Heart right ventricle (tissue), 16 donors: Measurements from ENCODE around the gene GGT7. TPM values are rescaled to one million over a fixed set of nuclear protein-coding genes. Genes with fewer than 3 reads are reported as not detected.

Source experiments
- ATAC-seq, 8 donors: fragments of 200-7000 bp; cut with Tn5 transposase; one replicate each; pipeline ENCODE4 v1.9.1; 2020; ENCODE audit warnings: mild to moderate bottlenecking in 8 of 8, moderate library complexity in 8 of 8, moderate number of reproducible peaks in 1 of 8
- DNase-seq, 2 donors: peaks; one replicate each; pipeline ENCODE4 v3.0.0-alpha.2; 2020
- H3K27ac ChIP-seq, 10 donors: fragments of 200-600 bp; sonication (generic) in 2 of 10; one replicate each; pipeline versions ENCODE4 v1.5.0 to v1.8.0; 2020 to 2022; ENCODE audit warnings: mild to moderate bottlenecking in 3 of 10
- H3K27me3 ChIP-seq, 7 donors: fragments of 200-600 bp; one replicate each; pipeline ENCODE4 v1.8.0; 2021 to 2022; ENCODE audit warnings: mild to moderate bottlenecking in 2 of 7
- H3K36me3 ChIP-seq, 9 donors: fragments of 200-600 bp; sonication (generic) in 1 of 9; one replicate each; pipeline versions ENCODE4 v1.5.0 to v1.8.0; 2020 to 2022; ENCODE audit warnings: mild to moderate bottlenecking in 2 of 9
- H3K4me1 ChIP-seq, 9 donors: fragments of 200-600 bp; sonication (generic) in 1 of 9; one replicate each; pipeline versions ENCODE4 v1.5.0 to v1.8.0; 2020 to 2022; ENCODE audit warnings: mild to moderate bottlenecking in 4 of 9
- H3K4me3 ChIP-seq, 10 donors: fragments of 200-600 bp; sonication (generic) in 2 of 10; one replicate each; pipeline versions ENCODE4 v1.5.0 to v1.8.0; 2020 to 2022; ENCODE audit warnings: mild to moderate bottlenecking in 7 of 10, moderate library complexity in 2 of 10
- H3K9me3 ChIP-seq, 11 donors: fragments of 200-600 bp in 10 of 11; sonication (generic) in 2 of 11; one replicate each; pipeline versions ENCODE4 v1.5.0 to v1.8.0; 2013 to 2022; ENCODE audit warnings: mild to moderate bottlenecking in 2 of 11, control low read depth in 1 of 11, moderate library complexity in 1 of 11
- WGBS, 2 donors: extraction: QIAGEN DNeasy Blood & Tissue Kit; methylation state at CpG; one replicate each; pipeline ENCODE4 v1.1.7; 2013; ENCODE audit warnings: inconsistent platforms in 1 of 2; 5-methylcytosine and 5-hydroxymethylcytosine counted together
- intact Hi-C, 10 donors: fragments of 100-400 bp; cut with DNase I; formaldehyde crosslinking; loops; one replicate each; pipeline versions ENCODE4 v1.11.1 to v1.14.2; 2022
- polyA plus RNA-seq, 2 donors: library from polyadenylated mRNA; stranded (reverse); fragments of 200-250 nt; gene quantifications; one replicate each; pipeline ENCODE4 v1.2.3, GENCODE V29; 2013
- total RNA-seq, 10 donors: library from RNA; stranded (reverse); fragmentation: NEBNext Ultra II Directional in 3 of 10; extraction: Animal tissue kit (Norgen Biotek cat#: 25700) in 3 of 10; gene quantifications; one replicate each; pipeline versions ENCODE4 v1.2.1 to v1.2.4, GENCODE V29; 2021 to 2023
- TF ChIP-seq, protein P1 (sequence below), 9 donors: fragments of 200-600 bp; sonication (generic) in 2 of 9; IDR thresholded peaks; one replicate each; pipeline versions ENCODE4 v1.5.0 to v1.8.0; 2021 to 2022; ENCODE audit warnings: antibody characterized with exemption in 9 of 9, mild to moderate bottlenecking in 5 of 9, moderate library complexity in 1 of 9
- donor health status: Arrhythmogenic right ventricular cardiomyopathy.
- donor health status: ischemic (EF 13 %, LVEDD 7.1; RV severe dilation, severe dysfunction).
- donor health status: healthy with polysubstance abuse.
- donor health status: DM: no; HTN: yes; CAD: no.
- donor health status: DM: no; HTN: no; CAD: no.
- donor health status: ischemic (EF 25% LVEDD 6.9; RV normal size, moderate dysfunction).
- donor health status: ischemic (EF 25% LVEDD 5.7; RV mildly dilated, moderate dysfunction).
- donor health status: healthy.
- donor health status: DM: yes; HTN: yes; CAD: no.
- donor health status: Ischemic cardiomyopathy.
- donor health status: ischemic (EF 35%, LVEDD 5.7; RV mildly dilated, moderate dysfunction).
- donor health status: nonischemic (EF 11% LVEDD 7.7; RV severe dilation, severe dysfunction).
- donor health status: DM: yes; HTN: yes; CAD: no.
- donor health status: PGD.
- donor health status: ischemic (EF 29% LVEDD 5.4; RV normal size, mild dysfunction).
- donor health status: nonischemic (EF 23%, LVEDD 6.1; RV moderate dilation, normal function).

Gene GGT7
- total and polyA plus RNA-seq, 12 donors = 8.0 to 45.4 (median 15.0) TPM

GRCh38 chr20:34863421-34863965, 9.2 kb downstream of the GGT7 start:
- 69 to 76% methylated on average over 32 of the region's 32 CpGs for WGBS, 2 donors
- H3K36me3 ChIP-seq = peaks cover 0 to 36% (median 0%) of the 10 kb centered on the region in 9 donors
- intact Hi-C loops = loop anchor here in 1 of 10 donors (10.0 kb wide), 1 partner anchor 411 kb away; the partner anchor contains the start of gene MMP24OS
- DNase-seq = no peak
- H3K27ac ChIP-seq = no peak overlapping the region
- peaks cover 0 to 10% (median 0%) of the 10 kb centered on the region in 9 donors for H3K4me1 ChIP-seq
- TF ChIP-seq, protein P1, sequence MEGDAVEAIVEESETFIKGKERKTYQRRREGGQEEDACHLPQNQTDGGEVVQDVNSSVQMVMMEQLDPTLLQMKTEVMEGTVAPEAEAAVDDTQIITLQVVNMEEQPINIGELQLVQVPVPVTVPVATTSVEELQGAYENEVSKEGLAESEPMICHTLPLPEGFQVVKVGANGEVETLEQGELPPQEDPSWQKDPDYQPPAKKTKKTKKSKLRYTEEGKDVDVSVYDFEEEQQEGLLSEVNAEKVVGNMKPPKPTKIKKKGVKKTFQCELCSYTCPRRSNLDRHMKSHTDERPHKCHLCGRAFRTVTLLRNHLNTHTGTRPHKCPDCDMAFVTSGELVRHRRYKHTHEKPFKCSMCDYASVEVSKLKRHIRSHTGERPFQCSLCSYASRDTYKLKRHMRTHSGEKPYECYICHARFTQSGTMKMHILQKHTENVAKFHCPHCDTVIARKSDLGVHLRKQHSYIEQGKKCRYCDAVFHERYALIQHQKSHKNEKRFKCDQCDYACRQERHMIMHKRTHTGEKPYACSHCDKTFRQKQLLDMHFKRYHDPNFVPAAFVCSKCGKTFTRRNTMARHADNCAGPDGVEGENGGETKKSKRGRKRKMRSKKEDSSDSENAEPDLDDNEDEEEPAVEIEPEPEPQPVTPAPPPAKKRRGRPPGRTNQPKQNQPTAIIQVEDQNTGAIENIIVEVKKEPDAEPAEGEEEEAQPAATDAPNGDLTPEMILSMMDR (IDR thresholded peaks at IDR 0.05) = no peak
- H3K27me3 ChIP-seq = no peaks in the 10 kb centered on the region
- no peak overlapping the region for H3K4me3 ChIP-seq
- ATAC-seq = peak in 2 of 8 donors; percentile 30 to 33
- H3K9me3 ChIP-seq = no peaks in the 10 kb centered on the region

DNA sequence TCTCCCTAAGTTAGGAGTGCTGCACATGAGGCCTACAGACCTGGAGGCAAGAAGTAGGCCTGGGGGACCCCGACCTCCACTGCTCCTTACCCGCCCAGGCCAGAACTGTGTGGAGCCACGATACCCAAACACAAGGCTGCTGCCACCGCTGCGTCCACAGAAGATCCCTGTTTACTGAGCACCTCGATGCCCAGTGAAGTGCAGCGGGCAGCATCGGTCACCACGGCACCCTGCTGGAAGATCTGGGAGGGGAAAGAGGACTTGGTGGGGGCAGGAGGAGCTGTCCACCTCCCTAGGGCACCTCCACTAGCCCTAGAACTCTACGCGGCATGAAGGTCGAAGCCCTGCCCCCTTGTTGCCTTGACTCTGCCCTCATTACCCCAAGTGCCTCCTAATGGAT, 9.9 kb downstream of the GGT7 start:
- Histone ChIP-seq H3K36me3 (peaks cover 0 to 43% (median 0%) of the 10 kb centered on the region in 9 donors), H3K9me3 (no peaks in the 10 kb centered on the region), H3K27me3 (no peaks in the 10 kb centered on the region), H3K27ac (no peak overlapping the region), H3K4me3 (no peak overlapping the region), H3K4me1 (peaks cover 0 to 10% (median 0%) of the 10 kb centered on the region in 9 donors)
- intact Hi-C loops = loop anchor here in 1 of 10 donors (10.0 kb wide), 1 partner anchor 412 kb away; the partner anchor contains the start of gene MMP24OS
- TF ChIP-seq, protein P1 (IDR thresholded peaks at IDR 0.05) = no peak
- ATAC-seq (peak in 1 of 8 donors; percentile 19), DNase-seq (no peak)
- WGBS, 2 donors = 92 to 95% methylated on average over 12 of the region's 12 CpGs

DNA sequence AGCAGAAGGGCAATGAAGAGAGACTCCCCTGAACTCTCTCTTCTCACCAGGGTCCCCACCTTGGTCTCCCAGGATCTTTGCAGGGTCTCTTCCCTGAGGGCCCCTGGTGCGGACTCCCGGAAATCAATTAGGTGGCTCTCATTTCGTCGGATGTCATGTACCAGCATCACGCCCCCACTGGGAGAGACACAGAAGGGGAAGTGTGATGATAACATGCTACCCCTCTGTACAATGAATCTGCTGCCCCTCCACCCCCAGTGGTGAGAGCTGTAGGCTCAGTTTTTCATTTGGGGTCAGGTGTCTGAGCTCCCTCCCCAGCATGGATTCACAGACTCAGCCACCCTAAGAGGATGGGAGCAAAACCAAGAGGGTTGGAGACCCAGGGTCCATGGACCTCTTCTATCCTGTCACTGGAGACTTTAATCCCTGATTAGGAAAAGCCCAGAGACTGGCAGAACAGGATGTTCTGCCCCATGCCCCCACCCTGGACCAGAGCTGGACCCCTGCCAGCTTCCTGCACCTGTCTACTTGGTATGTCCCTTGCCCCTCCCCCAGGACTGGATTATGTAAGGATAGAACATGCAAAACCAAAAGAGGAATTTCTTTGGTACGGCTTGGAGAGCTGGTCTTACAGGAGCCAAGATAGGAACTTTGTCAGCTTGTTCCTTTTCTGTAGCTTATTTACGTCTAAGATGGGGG, 11.1 kb downstream of the GGT7 start:
- H3K36me3 ChIP-seq = peaks cover 0 to 55% (median 0%) of the 10 kb centered on the region in 9 donors
- H3K4me3 ChIP-seq = no peak overlapping the region
- DNase-seq (no peak), ATAC-seq (no peak)
- peaks cover 0 to 10% (median 0%) of the 10 kb centered on the region in 9 donors for H3K4me1 ChIP-seq
- 84 to 87% methylated on average over 7 of the region's 7 CpGs for WGBS, 2 donors
- H3K9me3 ChIP-seq = no peaks in the 10 kb centered on the region
- TF ChIP-seq, protein P1 (IDR thresholded peaks at IDR 0.05) = no peak
- H3K27me3 ChIP-seq = no peaks in the 10 kb centered on the region
- no peak overlapping the region for H3K27ac ChIP-seq
- intact Hi-C loops = loop anchor here in 1 of 10 donors (10.0 kb wide), 1 partner anchor 413 kb away; the partner anchor contains the start of gene MMP24OS

DNA sequence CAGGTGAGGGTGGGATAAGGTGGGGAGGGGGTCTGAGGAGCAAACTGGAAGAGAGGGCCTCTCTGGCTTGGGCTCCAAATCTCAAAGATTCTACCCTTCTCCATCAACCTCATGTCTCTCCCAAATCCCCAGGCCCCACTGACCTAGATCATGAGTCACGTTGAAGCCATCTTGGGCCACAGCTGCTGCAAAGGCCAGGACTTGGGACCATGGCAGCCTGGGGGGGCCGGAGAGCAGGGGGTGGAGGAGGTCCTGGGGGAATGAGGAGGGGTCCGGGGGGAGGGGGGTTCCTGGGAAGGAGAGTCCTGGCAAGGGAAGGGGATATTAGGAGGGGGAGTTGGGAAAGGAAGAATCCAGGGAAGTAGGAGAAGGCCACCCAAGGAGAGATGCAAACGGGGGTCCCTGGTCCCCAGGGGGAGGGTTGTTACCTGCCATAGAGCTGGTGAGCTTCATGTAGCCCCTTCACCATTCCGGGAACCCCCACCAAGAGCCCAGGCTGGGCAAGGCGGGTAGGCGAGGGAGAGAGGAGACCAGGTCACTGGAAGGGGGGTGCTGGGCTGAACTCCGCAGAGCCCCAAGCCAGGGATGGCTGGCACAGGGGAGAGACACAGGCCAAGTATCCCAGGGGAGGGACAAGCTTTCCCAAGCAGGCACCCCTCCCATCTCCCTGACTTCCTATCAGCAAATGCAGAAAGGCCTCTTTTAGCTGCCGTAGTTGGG, 12.7 kb downstream of the GGT7 start:
- intact Hi-C loops = loop anchor here in 1 of 10 donors (10.0 kb wide), 1 partner anchor 415 kb away; the partner anchor contains the start of gene MMP24OS
- no peaks in the 10 kb centered on the region for H3K27me3 ChIP-seq
- no peak overlapping the region for H3K27ac ChIP-seq
- H3K4me1 ChIP-seq = peaks cover 0 to 10% (median 0%) of the 10 kb centered on the region in 9 donors
- ATAC-seq (no peak), DNase-seq (no peak)
- no peaks in the 10 kb centered on the region for H3K9me3 ChIP-seq
- H3K4me3 ChIP-seq = no peak overlapping the region
- 88% methylated on average over 9 of the region's 9 CpGs for WGBS, 2 donors
- peaks cover 0 to 68% (median 7%) of the 10 kb centered on the region in 9 donors for H3K36me3 ChIP-seq
- TF ChIP-seq, protein P1 (IDR thresholded peaks at IDR 0.05) = no peak
